ENCODE measurements around the gene MANF.

DNA sequence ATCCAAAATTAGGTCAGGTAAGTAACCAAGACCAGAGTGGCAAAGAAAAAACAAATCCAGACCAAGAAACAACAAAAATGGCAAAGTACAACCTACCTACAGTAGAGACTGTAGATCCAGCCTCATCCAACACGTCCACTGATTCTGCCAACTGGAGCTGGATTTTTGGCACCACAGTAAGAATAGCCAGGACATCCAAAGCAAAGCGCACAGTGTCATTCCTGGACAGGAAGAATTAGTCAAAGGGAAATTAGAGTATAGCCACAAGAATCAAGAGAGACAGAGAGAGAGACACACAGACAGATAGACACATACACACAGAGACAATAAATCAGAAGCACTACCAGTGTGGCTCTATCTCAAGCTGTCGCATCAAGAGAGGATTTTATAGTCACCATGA is 37.1 kb downstream of the MANF start:
- TF ChIP-seq ESRRG (CRISPR knock-in tag; IDR thresholded peaks at IDR 0.05) (no peak), PATZ1 (CRISPR knock-in tag; IDR thresholded peaks at IDR 0.05; ENCODE audit: borderline replicate concordance) (no peak), ZNF8 (CRISPR knock-in tag; IDR thresholded peaks at IDR 0.05) (no peak)

All from SK-N-SH treated with all-trans-retinoic acid at 6 μM for 48 hours (cell line).